Measurements from ENCODE around the gene SLC27A4. TPM values are rescaled to one million over a fixed set of nuclear protein-coding genes. Genes with fewer than 3 reads are reported as not detected.

SLC27A4 gene
- total and polyA plus RNA-seq, 2 of the 13 experiments (the other 11 are each of a cell fraction or from before 2014, with no cell fraction given) = 10.6 to 18.8 TPM

DNA sequence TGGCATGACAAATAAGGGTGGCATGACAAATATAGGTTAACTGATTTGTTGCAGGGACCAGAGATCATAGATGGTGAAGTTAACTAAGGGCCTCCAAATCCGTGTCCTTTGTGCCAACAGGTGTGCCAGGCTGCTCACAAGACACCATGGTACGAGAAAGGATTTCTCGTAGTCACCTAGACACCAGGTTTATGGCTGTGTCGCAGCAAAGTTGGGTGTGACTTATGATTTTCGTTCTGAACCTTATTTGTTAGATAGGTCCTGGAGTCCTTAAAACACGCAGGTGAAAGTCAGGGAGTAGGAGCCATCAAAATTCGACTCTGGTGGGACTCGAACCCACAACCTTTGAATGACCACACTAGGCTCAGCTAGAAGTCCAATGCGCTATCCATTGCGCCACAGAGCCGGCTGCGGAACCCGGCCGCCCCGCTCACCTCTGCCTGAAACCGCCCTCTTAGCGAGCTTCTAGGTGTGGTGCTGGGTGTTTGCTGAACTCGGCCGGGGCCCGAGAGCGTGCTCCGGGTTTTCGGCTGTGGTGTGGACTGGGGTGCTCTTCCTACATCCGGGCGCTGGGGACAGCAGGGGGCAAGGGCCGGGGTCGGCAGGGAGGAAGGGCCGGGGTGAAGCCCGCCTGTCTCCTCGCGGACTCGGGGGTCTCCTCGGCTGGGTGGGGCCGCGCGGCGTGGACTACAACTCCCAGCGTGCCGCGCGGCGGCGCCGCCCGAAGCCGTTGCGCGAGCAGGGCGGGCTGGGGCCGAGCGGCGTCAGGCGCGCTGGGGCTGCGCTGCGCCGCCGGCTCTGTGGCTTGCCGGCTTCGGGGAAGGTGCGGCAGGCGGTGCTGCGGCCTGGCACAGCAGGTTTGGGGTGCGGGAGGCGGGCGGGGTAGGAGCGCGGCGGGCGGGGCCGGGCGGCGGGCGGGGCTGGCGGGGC is at the start of gene SLC27A4 (continued):
- TF ChIP-seq, protein P1, sequence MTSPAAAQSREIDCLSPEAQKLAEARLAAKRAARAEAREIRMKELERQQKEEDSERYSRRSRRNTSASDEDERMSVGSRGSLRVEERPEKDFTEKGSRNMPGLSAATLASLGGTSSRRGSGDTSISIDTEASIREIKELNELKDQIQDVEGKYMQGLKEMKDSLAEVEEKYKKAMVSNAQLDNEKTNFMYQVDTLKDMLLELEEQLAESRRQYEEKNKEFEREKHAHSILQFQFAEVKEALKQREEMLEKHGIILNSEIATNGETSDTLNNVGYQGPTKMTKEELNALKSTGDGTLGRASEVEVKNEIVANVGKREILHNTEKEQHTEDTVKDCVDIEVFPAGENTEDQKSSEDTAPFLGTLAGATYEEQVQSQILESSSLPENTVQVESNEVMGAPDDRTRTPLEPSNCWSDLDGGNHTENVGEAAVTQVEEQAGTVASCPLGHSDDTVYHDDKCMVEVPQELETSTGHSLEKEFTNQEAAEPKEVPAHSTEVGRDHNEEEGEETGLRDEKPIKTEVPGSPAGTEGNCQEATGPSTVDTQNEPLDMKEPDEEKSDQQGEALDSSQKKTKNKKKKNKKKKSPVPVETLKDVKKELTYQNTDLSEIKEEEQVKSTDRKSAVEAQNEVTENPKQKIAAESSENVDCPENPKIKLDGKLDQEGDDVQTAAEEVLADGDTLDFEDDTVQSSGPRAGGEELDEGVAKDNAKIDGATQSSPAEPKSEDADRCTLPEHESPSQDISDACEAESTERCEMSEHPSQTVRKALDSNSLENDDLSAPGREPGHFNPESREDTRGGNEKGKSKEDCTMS (CRISPR knock-in tag; conservative IDR thresholded peaks at IDR 0.05) = no peak
- TF ChIP-seq SRSF4 (IDR thresholded peaks at IDR 0.05; ENCODE audit: low read depth, low read length, poor library complexity, severe bottlenecking) (no peak), KDM3A (CRISPR knock-in tag; IDR thresholded peaks at IDR 0.05; ENCODE audit: low read depth) (0 out of 2 replicates have a peak, but pooled peaks have one; percentile 36), ZBTB1 (CRISPR knock-in tag; IDR thresholded peaks at IDR 0.05; ENCODE audit: borderline replicate concordance) (no peak)
- TF ChIP-seq, protein P2, sequence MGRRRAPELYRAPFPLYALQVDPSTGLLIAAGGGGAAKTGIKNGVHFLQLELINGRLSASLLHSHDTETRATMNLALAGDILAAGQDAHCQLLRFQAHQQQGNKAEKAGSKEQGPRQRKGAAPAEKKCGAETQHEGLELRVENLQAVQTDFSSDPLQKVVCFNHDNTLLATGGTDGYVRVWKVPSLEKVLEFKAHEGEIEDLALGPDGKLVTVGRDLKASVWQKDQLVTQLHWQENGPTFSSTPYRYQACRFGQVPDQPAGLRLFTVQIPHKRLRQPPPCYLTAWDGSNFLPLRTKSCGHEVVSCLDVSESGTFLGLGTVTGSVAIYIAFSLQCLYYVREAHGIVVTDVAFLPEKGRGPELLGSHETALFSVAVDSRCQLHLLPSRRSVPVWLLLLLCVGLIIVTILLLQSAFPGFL (CRISPR knock-in tag; IDR thresholded peaks at IDR 0.05) = no peak
- TF ChIP-seq, protein P3, sequence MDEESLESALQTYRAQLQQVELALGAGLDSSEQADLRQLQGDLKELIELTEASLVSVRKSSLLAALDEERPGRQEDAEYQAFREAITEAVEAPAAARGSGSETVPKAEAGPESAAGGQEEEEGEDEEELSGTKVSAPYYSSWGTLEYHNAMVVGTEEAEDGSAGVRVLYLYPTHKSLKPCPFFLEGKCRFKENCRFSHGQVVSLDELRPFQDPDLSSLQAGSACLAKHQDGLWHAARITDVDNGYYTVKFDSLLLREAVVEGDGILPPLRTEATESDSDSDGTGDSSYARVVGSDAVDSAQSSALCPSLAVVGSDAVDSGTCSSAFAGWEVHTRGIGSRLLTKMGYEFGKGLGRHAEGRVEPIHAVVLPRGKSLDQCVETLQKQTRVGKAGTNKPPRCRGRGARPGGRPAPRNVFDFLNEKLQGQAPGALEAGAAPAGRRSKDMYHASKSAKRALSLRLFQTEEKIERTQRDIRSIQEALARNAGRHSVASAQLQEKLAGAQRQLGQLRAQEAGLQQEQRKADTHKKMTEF (CRISPR knock-in tag; IDR thresholded peaks at IDR 0.05) = peak; percentile 59; the same call in 1 of the 2 replicates
- TF ChIP-seq, protein P4, sequence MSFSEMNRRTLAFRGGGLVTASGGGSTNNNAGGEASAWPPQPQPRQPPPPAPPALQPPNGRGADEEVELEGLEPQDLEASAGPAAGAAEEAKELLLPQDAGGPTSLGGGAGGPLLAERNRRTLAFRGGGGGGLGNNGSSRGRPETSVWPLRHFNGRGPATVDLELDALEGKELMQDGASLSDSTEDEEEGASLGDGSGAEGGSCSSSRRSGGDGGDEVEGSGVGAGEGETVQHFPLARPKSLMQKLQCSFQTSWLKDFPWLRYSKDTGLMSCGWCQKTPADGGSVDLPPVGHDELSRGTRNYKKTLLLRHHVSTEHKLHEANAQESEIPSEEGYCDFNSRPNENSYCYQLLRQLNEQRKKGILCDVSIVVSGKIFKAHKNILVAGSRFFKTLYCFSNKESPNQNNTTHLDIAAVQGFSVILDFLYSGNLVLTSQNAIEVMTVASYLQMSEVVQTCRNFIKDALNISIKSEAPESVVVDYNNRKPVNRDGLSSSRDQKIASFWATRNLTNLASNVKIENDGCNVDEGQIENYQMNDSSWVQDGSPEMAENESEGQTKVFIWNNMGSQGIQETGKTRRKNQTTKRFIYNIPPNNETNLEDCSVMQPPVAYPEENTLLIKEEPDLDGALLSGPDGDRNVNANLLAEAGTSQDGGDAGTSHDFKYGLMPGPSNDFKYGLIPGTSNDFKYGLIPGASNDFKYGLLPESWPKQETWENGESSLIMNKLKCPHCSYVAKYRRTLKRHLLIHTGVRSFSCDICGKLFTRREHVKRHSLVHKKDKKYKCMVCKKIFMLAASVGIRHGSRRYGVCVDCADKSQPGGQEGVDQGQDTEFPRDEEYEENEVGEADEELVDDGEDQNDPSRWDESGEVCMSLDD (CRISPR knock-in tag; IDR thresholded peaks at IDR 0.05; ENCODE audit: borderline replicate concordance) = 0 out of 2 replicates have a peak, but pooled peaks have one; percentile 27
- TF ChIP-seq, protein P5, sequence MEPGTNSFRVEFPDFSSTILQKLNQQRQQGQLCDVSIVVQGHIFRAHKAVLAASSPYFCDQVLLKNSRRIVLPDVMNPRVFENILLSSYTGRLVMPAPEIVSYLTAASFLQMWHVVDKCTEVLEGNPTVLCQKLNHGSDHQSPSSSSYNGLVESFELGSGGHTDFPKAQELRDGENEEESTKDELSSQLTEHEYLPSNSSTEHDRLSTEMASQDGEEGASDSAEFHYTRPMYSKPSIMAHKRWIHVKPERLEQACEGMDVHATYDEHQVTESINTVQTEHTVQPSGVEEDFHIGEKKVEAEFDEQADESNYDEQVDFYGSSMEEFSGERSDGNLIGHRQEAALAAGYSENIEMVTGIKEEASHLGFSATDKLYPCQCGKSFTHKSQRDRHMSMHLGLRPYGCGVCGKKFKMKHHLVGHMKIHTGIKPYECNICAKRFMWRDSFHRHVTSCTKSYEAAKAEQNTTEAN (CRISPR knock-in tag; conservative IDR thresholded peaks at IDR 0.05) = no peak
- TF ChIP-seq, protein P6, sequence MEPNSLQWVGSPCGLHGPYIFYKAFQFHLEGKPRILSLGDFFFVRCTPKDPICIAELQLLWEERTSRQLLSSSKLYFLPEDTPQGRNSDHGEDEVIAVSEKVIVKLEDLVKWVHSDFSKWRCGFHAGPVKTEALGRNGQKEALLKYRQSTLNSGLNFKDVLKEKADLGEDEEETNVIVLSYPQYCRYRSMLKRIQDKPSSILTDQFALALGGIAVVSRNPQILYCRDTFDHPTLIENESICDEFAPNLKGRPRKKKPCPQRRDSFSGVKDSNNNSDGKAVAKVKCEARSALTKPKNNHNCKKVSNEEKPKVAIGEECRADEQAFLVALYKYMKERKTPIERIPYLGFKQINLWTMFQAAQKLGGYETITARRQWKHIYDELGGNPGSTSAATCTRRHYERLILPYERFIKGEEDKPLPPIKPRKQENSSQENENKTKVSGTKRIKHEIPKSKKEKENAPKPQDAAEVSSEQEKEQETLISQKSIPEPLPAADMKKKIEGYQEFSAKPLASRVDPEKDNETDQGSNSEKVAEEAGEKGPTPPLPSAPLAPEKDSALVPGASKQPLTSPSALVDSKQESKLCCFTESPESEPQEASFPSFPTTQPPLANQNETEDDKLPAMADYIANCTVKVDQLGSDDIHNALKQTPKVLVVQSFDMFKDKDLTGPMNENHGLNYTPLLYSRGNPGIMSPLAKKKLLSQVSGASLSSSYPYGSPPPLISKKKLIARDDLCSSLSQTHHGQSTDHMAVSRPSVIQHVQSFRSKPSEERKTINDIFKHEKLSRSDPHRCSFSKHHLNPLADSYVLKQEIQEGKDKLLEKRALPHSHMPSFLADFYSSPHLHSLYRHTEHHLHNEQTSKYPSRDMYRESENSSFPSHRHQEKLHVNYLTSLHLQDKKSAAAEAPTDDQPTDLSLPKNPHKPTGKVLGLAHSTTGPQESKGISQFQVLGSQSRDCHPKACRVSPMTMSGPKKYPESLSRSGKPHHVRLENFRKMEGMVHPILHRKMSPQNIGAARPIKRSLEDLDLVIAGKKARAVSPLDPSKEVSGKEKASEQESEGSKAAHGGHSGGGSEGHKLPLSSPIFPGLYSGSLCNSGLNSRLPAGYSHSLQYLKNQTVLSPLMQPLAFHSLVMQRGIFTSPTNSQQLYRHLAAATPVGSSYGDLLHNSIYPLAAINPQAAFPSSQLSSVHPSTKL (CRISPR knock-in tag; IDR thresholded peaks at IDR 0.05) = peak; percentile 54; the same call in 1 of the 2 replicates
